Activated CD4-positive, alpha-beta T cell treated with anti-CD3 and anti-CD28 coated beads, Interleukin-2, amount 50 U/mL, for 4 hours (primary cell): ENCODE measurements around the gene MYOM1.
"Not testable (repeated sequence)": the region's sequence is repeated elsewhere in the genome, so short reads cannot be mapped to it uniquely, and the experiment has no call there.

Source experiments
- DNase-seq, 2 experiments: peaks; one replicate each; pipeline ENCODE4 v3.0.0-alpha.2; 2020

The MYOM1 gene

DNA sequence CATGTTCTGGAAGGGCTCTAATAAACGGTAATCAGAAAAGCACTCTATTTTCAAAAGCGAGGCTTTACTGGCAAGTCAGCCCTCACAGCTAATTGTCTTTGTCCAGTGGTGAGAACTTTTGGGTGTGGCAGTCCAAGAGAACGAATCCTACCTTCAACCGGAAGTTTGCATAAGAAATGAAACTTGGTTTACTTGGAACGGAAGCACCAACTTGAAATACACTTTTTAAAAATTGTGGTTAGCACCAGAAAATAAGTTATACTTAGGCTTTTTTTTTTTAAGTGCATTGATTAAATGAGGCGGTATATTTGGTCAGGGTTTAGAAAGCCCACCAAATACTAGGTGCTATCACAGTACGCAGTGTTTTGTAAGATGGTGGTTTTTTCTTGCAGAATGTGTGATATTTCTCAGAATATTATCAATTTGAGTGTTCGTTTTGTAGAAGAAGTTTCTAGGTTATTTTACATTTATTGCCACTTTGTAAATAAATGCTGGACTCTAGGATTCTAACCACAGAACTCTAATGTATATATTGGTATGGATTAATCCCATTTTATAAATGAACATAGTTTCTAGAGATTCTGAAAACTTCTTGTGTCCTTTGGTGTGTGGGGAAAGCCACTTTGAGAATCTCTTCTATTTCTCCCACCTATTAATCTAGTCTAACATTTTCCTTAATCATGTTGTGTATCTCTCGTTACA lies 29.0 kb upstream of the MYOM1 start:
- DNase-seq = no peak

GRCh38 chr18:3248062-3248657 lies 28.4 kb upstream of the MYOM1 start:
- DNase-seq = no peak

DNA sequence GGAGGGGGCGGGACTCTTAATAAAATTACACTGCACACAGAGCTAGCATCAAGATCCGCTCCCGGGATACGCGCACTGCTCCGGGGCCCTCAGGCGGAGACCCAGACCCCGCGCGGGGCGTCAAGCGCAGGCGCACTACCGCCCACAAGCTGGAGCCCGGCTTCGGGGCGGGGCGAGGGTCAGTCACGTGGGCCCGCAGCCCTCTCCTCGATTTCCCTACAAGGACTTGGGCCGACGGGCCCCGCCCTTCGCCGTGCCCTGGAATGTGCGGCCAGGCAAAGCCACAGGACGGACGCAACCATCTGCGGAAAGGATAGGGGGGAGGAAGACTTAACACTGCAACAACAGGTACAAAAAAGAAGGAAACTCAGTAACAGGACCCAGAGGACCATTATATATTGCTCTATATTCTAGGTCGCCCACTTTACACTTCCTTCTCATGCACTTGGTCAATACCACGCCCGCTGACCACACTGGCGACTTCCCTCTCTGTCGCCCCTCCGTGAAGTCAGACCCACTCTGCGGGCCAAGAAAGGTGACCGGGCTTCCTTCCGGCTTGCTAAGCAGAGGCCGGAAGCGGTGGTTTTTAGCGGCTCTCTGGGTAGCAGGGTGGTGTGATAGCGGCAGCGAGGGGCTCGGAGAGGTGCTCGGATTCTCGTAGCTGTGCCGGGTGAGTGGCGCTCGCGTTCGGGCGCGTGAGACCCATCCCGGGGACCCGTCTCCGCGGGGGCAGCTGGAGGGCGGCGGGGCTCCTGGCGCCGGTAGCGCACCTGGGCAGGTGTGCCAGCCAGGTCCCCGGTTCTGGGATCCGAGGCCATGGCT lies 27.7 kb upstream of the MYOM1 start, which contains the start of gene MYL12A:
Gene MYL12A (plus strand): TSS at position 562 of the 822 bp plus-strand sequence. CDS start 5,447 bp downstream, outside the sequence.
- peak; percentile 84 to 86 for DNase-seq

DNA sequence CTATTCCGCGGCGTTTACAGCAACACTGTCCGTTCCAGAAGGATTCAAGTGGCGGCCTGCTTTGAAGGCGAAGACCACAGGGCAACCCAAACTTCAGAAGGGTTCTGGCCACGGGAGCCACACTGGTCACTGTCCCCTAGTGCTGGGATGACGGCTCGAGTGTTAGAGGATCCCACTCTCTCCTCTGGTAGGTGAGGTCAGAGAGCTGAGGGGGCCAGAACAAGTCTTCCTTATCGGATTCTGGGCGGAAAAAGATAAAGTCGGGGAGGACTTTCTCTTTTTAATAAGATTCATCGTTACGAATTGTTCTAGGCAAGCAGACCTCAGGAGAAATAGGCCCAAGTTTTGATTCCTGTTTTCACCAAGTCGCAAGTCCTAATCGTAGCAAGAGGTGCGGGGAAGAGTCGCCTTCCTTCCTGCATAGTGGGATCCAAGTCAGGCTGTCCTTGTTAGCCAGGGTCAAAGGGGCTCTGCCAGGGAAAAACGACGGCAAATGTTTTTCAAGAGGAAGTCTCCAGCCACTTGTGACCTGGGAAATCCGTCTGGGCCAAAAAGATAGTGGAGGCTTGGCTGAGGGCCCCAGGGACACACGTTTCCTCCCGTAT lies 27.0 kb upstream of the MYOM1 start:
- DNase-seq = no peak

GRCh38 chr18:3245853-3246634 lies 26.3 kb upstream of the MYOM1 start:
- DNase-seq = peak; percentile 71 to 74

- DNase-seq = no peak
Observed at GRCh38 chr18:3245185-3245564, 25.4 kb upstream of the MYOM1 start.

DNA sequence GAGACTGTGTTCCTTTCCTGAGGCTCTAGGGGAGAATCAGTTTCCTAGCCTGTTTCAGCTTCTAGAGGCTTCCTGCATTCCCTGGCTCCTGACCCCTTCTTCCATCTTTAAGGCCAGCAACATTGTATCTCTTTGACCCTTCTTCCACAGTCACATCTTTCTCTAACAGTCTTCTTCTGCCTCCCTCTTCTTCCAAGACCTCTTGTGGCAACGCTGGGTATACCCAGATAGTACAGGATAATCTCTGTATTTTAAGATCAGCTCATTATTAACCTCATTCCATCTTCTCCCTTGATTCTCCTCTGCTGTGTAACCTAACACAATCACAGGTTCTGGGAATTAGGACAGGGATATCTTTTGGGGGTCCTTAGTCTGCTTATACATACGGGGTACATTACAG lies 19.0 kb upstream of the MYOM1 start:
- no peak for DNase-seq

GRCh38 chr18:3236470-3236869 lies 16.7 kb upstream of the MYOM1 start:
- DNase-seq = no peak

DNA sequence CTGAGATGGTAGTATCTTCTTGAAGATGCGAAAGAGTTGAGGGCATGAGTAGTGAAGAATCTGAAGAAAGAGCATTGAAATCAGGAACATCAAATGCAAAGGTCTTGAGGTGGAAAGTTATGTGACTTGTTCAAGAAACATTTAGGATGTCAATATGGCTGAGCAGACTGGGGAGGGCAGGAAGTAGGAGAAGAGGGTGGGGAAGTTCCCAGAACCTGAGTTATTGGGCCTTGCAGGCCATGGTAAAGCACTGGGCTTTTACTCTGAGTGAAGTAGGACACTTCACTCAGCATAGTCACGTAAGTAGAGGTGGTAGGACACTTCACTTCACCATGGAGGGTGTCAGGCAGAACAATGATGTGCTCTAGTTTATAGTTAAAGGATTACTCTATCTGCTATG lies 16.1 kb upstream of the MYOM1 start:
- no peak for DNase-seq

DNA sequence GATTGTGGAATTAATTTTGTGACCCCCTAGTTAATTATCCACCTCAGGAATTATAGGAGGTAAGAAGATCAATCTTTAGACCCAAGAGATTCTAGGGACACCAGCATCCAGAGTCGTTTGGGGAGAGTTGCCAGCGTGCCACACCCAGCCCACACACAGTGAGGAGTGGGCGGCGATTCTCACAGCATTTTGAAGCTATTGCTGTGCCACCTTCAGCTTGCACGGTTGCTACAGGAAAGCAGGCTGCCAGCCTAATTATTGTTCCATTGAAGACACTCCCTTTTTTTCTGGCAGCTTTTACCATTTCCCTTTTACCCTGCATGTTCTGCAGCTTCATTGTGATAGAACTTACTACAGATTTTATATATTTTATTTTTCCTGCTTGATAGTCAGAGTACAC lies 14.7 kb upstream of the MYOM1 start:
- no peak for DNase-seq

DNA sequence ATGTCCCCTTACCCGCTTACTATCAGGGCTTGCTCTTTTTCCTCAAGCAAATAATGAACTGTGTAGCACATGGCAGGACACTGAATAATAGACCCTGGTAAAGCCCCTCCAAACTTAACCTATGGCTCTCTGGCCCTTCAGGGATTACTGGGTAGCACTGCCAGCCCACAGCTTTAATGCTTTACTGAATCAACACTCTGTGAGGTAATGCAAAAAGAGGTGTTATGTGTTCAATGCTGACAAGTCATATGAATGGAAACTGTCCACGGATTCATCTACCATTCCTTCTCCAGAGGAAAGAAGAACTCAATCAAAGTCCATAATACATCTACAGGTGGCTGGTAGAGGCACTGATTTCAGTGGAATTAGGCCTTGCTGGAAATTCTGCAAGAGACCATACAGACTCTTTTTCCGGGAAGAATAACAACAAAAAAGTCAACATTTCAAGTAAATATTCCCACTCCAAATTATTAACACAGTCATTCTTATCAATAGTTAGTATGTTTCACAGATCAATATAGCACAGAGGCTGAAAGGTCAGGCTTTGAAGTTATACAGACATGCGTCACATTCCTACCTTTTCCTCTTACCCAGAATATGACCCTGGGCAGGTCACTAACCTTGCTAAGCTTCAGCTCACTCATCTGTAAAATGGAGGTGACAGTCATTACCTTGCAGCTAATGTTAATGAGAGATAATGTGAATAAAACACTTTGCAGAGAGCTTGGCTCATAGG lies 13.8 kb upstream of the MYOM1 start:
- DNase-seq = no peak

GRCh38 chr18:3233004-3233403 lies 13.2 kb upstream of the MYOM1 start:
- no peak for DNase-seq

GRCh38 chr18:3230401-3231334 lies 10.9 kb upstream of the MYOM1 start:
- DNase-seq = no peak

DNA sequence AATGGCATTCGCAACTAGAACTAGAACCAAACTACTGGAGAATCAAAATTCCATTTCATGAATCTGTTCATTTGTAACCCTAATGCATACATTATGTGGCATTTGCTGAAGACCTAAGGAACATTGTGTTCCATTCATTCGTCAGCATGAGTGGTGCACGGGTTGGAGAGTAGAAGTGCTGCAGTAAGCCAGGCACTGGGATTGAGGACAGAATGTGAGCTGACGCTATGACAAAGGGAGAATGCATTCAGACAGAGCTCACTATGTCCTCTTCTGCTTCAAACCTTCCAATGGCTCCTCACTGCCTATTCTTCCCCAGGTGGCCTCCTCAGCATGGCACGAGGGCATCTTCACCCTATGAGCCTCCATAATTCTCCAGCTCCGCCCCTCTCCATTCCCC lies 6.3 kb upstream of the MYOM1 start:
- DNase-seq = no peak

GRCh38 chr18:3225588-3225987 lies 5.8 kb upstream of the MYOM1 start:
- no peak for DNase-seq

- DNase-seq = no peak
Observed at GRCh38 chr18:3224223-3224622, 4.5 kb upstream of the MYOM1 start.

DNA sequence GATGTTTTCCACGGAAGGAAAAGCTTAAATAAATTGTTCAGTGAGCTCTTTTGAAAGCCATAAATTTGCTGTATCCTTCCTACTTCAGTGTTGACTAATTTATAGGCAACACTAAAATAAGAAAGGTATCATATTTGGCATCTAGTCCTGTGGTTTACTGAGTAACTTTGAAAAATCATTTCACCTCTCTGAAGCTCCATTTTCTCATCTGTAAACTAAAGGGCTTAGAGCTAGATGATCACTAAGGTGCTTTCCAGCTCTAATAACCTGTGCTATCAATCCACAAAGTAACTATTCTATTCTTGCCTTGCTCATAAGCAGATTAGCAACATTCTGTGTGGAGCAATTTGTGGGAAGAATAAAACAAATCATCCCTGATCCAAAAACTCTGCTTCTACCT lies 3.6 kb upstream of the MYOM1 start:
- DNase-seq = no peak

- no peak for DNase-seq
Observed at GRCh38 chr18:3221496-3221895, 1.7 kb upstream of the MYOM1 start.

GRCh38 chr18:3220868-3221267 lies 1.1 kb upstream of the MYOM1 start:
- not testable (repeated sequence) for DNase-seq

- DNase-seq = no peak
Observed at GRCh38 chr18:3219241-3219630, 532 bp downstream of the MYOM1 start.

- no peak for DNase-seq
Observed at GRCh38 chr18:3218819-3219218, 949 bp downstream of the MYOM1 start.
